ENCODE results near the gene HOXA3. TPM values are rescaled to one million over a fixed set of nuclear protein-coding genes. Genes with fewer than 3 reads are reported as not detected.

HOXA3 gene
- polyA plus RNA-seq, 1 of the 3 experiments (the other 2 are of a cell fraction), result 0.15 TPM

DNA sequence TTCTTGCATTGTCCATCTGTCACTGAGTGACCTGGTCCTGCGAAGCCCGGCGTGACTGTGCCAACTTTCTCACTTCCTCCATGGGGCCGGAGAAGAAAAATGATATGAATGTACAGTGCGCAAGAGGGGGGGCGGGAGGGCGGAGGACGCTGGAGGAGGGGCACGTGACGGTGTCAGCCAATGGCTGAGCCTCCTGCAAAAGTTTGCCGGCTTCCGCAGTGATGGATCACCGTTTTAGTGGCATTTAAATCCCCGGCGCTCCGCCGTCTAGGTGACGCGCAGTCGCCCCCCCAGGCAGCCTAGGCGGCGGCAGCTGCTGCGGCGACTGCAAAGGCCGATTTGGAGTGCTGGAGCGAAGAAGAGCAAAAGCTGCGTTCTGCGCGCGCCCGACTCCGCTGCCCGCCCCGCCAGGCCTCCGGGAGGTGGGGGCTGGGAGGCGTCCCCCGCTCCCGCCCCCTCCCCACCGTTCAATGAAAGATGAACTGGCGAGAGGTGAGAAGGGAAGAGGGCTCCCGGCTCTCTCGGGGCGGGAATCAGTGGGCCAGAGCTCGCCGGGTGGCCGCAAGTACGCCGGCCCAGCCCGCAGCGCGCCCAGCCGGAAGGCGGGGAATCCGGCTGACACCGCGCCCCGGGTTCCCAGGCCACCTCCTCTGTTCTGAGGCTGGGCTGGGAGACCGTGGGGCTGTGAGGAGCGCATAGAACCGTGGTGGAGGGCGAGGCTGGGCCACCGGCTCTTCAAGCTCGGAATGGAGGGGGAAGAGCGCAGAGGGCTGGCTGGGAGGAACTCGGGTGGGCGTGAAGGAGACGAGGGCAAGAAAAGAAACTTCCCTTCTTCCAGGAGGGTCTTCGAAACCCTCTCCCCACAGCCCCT is 56.3 kb downstream of the HOXA3 start, which contains the start of gene HOXA1:
HOXA1 (minus strand) TSS at position 104 of the 871 bp plus-strand sequence; CDS start at position 16, 88 bp downstream.
- Histone ChIP-seq H3K27ac (ENCODE audit: low read depth in 2 of 2, low read length in 1 of 2) (no peak within 1 kb of the TSS), H3K4me2 (peak within 1 kb of the TSS; percentile 42), H3K36me3 (replicated peaks in 1 of 2; ENCODE audit: control insufficient read depth in 1 of 2, insufficient read depth in 2 of 2, low read length in 1 of 2) (no peaks in the 10 kb centered on the region), H4K20me1 (ENCODE audit: insufficient read depth) (no peaks in the 10 kb centered on the region), H2AFZ (ENCODE audit: low read depth) (no peak within 1 kb of the TSS), H3F3A (replicated peaks; ENCODE audit: insufficient read depth) (no peaks in the 10 kb centered on the region), H3K9me3 (no peaks in the 10 kb centered on the region), H3K4me1 (ENCODE audit: control insufficient read depth in 1 of 2, insufficient read depth in 2 of 2, low read depth in 1 of 2, low read length in 1 of 2) (no peaks in the 10 kb centered on the region; a peak in 1 of 4 replicates), H3K4me3 (ENCODE audit: low read depth in 2 of 2, low read length in 1 of 2) (peak within 1 kb of the TSS in 1 of 2 experiments; percentile 24; a peak in 2 of 4 replicates), H3K79me2 (ENCODE audit: insufficient read depth) (no peaks in the 10 kb centered on the region), H3K9ac (no peak within 1 kb of the TSS), H3K9me2 (no peaks in the 10 kb centered on the region), H3K27me3 (ENCODE audit: insufficient read depth) (peaks cover 97% of the 10 kb centered on the region)
- ChIA-PET CTCF (interaction anchor here (1.0 to 2.0 kb wide), 4 partner anchors 8 to 36 kb away, joined by 3 to 4 read pairs (median 3); no protein-coding TSS in a partner anchor), POLR2A (no interaction called here)
- TF ChIP-seq SMC3 (IDR thresholded peaks at IDR 0.05; ENCODE audit: low read depth, low read length) (no peak), RFX5 (IDR thresholded peaks at IDR 0.05; ENCODE audit: low read length) (no peak), EZH2phosphoT487 (IDR thresholded peaks at IDR 0.05; ENCODE audit: borderline replicate concordance, low read depth) (peak; percentile 39; the same call in 1 of the 2 replicates), MXI1 (IDR thresholded peaks at IDR 0.05; ENCODE audit: low read depth, low read length) (no peak), NFIC (IDR thresholded peaks at IDR 0.05; ENCODE audit: borderline replicate concordance) (no peak), REST (IDR thresholded peaks at IDR 0.05; ENCODE audit: low read depth, low read length) (no peak)
- TF ChIP-seq, protein P1, sequence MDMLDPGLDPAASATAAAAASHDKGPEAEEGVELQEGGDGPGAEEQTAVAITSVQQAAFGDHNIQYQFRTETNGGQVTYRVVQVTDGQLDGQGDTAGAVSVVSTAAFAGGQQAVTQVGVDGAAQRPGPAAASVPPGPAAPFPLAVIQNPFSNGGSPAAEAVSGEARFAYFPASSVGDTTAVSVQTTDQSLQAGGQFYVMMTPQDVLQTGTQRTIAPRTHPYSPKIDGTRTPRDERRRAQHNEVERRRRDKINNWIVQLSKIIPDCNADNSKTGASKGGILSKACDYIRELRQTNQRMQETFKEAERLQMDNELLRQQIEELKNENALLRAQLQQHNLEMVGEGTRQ (IDR thresholded peaks at IDR 0.05; ENCODE audit: borderline replicate concordance, low read depth, low read length), result no peak
- TF ChIP-seq, protein P2, sequence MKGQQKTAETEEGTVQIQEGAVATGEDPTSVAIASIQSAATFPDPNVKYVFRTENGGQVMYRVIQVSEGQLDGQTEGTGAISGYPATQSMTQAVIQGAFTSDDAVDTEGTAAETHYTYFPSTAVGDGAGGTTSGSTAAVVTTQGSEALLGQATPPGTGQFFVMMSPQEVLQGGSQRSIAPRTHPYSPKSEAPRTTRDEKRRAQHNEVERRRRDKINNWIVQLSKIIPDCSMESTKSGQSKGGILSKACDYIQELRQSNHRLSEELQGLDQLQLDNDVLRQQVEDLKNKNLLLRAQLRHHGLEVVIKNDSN (IDR thresholded peaks at IDR 0.05; ENCODE audit: borderline replicate concordance, low read depth), result peak; percentile 77
- no peak for DNase-seq
- WGBS (ENCODE audit: low lambda C conversion rate), result 4% methylated on average over 56 of the region's 68 CpGs
